Measurements from ENCODE around the gene KCNQ1. TPM values are rescaled to one million over a fixed set of nuclear protein-coding genes. Genes with fewer than 3 reads are reported as not detected.

KCNQ1 gene
- polyA plus RNA-seq, 5 donors = 6.2 to 11.5 (median 8.5) TPM

GRCh38 chr11:2709429-2709828 is 264.6 kb downstream of the KCNQ1 start:
- DNase-seq = peak in 1 of 2 donors; percentile 56

DNA sequence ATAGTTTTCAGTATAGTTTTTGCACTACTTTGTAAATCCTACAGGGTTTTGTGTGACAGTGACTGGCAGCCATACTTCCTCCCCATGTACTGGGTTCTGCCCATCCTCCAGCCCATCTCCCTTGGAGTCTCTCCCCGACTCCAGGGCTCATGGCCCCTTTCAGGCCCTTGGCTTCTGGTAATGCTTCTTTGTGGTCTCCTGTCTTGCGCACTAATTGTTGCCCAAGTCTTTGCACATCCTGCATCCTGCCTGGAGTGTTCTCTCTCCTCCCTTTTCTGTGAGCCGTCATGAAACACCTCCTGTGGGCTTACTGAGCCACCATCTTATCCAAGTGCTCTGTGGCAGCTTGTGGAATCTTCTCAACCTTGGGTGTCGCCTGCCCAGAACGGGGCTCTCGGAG is 266.4 kb downstream of the KCNQ1 start:
- DNase-seq = no peak

DNA sequence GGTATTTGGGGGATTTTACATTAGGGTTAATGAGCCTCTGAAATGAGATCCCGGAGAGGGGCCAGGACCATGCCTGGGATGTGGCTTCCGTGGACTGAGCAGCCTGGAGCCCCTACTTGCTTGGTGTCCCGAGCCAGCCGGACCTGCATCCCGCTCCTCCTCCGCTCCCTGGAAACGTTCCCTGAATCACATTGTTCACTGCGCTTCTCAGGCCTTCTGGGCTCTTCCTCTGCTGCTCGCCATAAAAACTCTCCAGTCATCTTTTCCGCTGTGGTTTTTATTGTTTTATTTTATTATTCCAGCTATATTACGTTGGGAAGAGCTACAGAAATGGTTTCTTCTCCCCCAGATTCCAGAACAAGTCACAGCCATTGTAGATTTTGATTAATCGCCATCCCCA is 268.3 kb downstream of the KCNQ1 start:
- DNase-seq = no peak

DNA sequence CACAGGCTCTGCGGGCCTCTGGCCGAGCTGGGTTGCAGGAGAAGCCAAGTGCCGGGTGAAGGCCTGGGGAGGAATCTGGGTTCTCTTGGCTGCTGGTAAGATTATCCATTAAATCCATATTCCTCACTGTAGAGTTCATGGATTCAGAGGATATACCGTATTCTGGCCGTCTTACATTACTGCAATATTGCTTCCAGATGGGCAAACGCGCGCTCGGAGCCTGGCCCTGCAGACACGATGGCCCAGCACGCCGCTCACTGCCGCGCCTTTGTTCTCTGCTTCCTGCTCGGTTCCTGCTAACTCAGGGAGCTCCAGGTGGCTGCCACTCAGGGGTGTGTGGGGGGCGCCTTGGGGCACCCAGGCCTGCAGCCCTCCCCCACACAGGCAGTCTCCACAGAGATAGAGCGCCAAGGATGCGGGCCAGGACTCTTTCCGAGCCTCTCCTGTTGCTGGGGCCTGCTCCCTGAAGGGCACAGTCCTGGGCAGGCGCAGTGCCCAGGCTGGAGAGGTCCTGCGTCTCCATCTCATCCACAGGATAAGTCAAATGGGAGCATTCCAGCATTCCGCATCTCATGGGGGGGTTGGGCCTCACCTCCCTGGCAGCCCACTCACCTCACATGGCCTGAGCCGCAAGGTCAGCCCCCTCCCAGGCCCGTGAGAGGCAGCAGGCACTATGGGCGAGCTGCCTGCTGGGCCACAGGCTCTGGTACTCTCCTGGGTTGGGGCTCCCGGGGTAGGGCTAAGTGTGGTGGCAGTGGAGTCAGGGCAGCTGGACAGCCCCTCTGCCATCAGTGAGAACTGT is 269.1 kb downstream of the KCNQ1 start:
- no peak for DNase-seq

- DNase-seq = no peak
Measured at GRCh38 chr11:2714463-2714800, 269.6 kb downstream of the KCNQ1 start.

- DNase-seq = no peak
Measured at GRCh38 chr11:2714871-2715270, 270.1 kb downstream of the KCNQ1 start.

- DNase-seq = no peak
Measured at GRCh38 chr11:2715716-2716350, 271.0 kb downstream of the KCNQ1 start.

GRCh38 chr11:2716376-2717095 is 271.7 kb downstream of the KCNQ1 start:
- DNase-seq = no peak

DNA sequence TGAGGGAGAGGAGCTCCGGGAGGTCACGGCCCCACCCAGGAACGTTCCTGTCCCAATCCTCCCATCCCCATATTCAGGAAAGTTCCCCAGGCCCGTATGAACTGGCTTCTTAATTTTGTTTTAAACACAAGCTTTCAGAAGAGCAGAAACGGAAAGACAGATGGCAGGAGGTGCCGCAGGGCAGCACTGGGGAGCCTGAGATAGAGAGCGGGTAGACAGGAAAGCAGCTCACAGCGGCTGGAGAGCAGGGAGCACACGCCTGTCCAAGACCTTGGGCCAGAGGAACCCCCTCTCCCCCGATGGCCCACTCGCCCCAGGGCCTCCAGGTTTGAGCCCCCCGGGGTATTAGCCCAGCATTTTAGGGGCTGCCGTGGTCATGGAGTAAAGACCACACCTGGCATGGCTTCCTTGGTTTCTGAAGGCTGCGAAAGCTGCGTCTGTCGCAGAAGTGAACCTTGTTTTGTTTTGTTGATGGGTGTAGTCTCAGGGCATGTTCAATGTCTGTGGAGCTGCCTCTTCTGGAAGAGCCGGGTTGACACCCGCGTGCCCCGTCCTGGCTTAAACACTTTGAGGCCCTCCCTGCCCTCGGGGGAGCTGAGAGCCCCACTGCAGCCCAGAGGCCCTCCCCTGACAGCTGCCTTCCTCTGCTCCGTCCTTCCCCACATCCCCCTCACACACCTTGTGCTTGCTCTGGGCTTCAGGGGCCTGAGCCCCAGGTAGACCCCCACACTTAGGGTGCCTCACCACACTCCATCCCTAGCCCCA is 272.9 kb downstream of the KCNQ1 start:
- DNase-seq = no peak

- no peak for DNase-seq
Measured at GRCh38 chr11:2718817-2719438, 274.1 kb downstream of the KCNQ1 start.

GRCh38 chr11:2719831-2720590 is 275.2 kb downstream of the KCNQ1 start:
- no peak for DNase-seq

DNA sequence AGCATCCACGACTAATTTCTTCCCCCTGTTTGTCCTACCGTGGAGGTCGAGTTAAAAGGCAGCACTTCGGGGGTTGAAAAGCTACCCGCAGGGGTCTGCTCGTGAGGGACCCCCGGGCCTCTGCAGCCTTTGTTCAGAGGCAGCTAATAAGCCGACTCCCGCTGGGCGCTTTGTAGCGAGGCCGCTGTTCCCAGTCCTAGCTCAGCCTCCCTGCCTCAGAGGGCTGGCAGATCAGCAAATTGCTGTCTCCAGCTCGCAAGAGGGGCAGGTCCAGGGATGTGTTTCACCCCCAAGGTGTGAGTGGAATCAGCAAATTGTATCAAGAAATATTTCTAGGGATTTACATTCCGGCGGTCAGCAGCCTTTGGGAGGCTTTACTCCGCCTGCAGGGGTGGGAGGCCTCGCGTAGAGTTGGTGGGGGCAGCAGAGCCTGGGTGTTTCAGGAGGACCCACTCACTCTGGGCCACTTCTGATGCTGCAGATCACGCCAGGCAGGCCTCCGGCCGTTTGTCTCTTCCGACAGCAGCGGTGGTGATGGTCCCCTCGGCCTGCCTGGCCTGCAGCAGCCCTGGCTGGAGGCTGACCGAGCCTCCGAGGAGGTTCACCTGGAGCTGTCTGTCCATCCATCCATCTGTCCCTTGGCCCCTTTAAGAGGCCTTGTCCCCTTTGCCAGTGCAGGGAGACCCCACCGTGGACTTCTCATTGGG is 276.6 kb downstream of the KCNQ1 start:
- no peak for DNase-seq

- DNase-seq = no peak
Measured at GRCh38 chr11:2722955-2723354, 278.1 kb downstream of the KCNQ1 start.

- no peak for DNase-seq
Measured at GRCh38 chr11:2724104-2724503, 279.3 kb downstream of the KCNQ1 start.

DNA sequence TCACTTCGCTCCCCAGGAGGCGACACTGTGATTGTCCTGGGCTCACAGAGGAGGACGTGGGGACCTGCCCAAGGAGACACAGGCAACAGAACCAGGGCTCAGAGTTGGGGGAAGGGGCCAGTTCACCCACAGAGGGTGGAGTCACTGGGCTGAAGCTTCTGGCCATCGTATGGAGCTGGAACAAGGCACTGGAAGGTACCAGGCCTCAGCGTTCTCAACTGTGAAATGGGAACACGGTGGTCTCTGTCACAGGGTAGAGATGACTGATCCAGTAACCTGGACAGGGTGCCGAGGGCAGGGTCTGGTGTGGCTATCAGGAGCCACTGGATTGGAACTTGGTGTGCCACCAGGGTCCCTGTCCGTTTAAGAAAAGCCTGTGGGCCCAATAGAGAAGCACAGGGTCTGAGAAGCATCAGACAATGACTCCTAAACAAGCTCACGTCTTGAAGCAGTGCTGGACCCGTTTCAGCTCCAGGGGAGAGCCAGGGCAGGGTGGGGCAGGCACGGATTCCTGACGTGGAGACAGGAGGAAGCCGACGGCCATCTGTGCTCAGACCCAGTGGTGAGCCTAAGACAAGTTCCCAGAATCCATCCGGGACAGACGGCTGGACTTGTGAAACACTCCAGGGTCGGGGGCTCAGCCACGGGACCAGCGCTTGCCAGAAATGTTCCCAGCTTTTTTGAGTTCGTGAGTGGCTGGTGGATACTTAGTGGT is 280.0 kb downstream of the KCNQ1 start:
- DNase-seq = peak in 1 of 2 donors; percentile 42

DNA sequence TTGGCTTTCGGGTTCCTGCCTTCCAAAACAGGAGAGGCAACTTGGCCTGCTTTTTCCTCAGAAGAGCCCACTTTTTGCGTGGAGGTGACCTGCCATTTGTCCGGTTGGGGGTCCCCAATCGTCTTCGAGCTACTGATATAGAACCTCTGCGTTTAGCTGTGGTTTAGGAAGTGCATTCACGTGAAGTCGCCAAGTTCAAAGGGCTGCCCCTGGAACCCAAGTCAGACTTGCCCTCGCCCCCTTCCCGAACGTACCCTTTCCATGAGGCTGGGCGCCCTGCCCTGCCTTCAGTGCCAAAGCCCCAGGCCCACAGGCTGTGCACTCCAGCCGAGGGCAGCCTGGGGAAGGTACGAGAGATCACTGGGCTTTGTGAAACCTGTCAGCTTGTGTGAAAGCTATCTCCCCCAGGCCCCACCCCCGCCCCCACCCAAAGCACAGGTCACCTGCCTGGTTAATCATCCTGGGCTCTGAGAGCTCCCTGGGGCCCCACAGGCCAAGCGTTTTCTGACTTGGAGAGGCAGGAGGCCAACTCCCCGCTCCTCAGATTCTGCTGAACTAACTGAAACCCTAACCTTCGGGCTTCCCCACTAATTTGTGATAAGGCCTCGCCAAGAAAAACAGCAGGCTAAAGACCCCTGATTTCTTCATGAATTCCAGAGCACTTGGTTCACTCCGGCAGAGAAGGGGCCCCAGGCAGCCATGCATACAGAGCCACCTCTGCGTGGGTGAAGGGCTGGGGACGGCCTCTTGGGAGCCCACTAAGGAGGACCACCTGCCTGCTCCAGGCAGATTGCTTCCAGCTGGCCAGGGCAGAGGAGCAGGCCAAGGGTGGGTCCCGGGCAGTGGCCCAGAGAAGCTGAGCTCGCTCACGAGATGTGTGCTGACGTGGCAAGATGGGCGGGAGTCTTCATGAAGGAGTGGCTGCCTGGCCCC is 280.8 kb downstream of the KCNQ1 start:
- peak in 1 of 2 donors; percentile 78 for DNase-seq

- no peak for DNase-seq
Measured at GRCh38 chr11:2726964-2727363, 282.2 kb downstream of the KCNQ1 start.

DNA sequence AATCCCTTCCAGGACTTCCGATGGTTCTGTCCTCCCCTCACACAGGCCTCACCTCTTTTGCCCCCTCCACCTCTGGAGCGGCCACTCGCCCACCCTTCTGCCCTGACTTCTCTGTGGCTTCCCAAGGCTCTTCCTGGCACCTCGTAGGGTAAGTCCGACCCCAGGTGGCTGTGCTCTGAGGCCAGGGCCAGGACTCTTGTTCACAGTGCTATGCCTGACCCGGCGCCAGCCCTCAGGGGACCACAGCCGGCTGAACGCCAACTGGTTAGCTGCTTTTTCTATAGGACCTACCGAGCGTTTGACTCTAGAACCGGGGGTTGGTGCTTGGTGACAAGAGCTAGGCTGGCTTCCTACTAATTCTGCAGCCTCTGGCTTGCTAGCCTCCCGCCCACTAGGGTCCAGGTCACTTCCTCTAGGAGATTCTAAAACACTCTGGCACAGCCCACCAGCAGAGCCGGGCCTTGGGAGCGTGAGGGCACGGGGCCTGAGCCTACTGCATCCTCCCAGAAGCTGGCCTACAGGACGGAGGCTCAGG is 283.4 kb downstream of the KCNQ1 start:
- DNase-seq = no peak

Measured in right lung (tissue), 5 donors.